HepG2 (cell line): Measurements from ENCODE around the gene CTNNA3.

Experiments
- CAMTA2 ChIP-seq: sonication (generic); formaldehyde crosslinking; IDR thresholded peaks from 2 replicates; pipeline ENCODE4 v1.4.0; 2020; ENCODE audit warnings: mild to moderate bottlenecking, missing genetic modification reagents, borderline replicate concordance
- CEBPB ChIP-seq: IDR thresholded peaks from 2 replicates; pipeline ENCODE4 v1.6.1; 2011; ENCODE audit warnings: low read depth, low read length, improper control_type of control experiment, borderline replicate concordance
- NFIC ChIP-seq: IDR thresholded peaks from 2 replicates; pipeline ENCODE4 v1.6.1; 2012; ENCODE audit warnings: mild to moderate bottlenecking, low read length, inconsistent platforms
- SOX6 ChIP-seq, 2 experiments: fragments of 450-650 bp in 1 of 2; sonication (generic) in 1 of 2; formaldehyde crosslinking in 1 of 2; IDR thresholded peaks; 2 replicates each; pipeline versions ENCODE4 v1.4.0 to v1.6.1; 2017 to 2020; ENCODE audit warnings: antibody characterized with exemption in 1 of 2, mild to moderate bottlenecking in 1 of 2, missing genetic modification reagents in 1 of 2
- ZFP36L1 ChIP-seq: sonication (generic); formaldehyde crosslinking; IDR thresholded peaks from 2 replicates; pipeline ENCODE4 v1.8.0; 2022; ENCODE audit warnings: mild to moderate bottlenecking, missing genetic modification reagents, moderate library complexity
- ZNF180 ChIP-seq: sonication (generic); formaldehyde crosslinking; IDR thresholded peaks from 2 replicates; pipeline ENCODE4 v1.4.0; 2020; ENCODE audit warnings: low read depth, missing genetic modification reagents, borderline replicate concordance
- ZNF205 ChIP-seq: IDR thresholded peaks from 2 replicates; pipeline ENCODE4 v1.6.1; 2018; ENCODE audit warnings: missing biosample characterization, missing genetic modification reagents
- ZNF24 ChIP-seq: fragments of 450-650 bp; IDR thresholded peaks from 2 replicates; pipeline ENCODE4 v1.6.1; 2017; ENCODE audit warnings: antibody characterized with exemption, mild to moderate bottlenecking
- ZNF709 ChIP-seq: sonication (generic); formaldehyde crosslinking; IDR thresholded peaks from 2 replicates; pipeline ENCODE4 v1.5.0; 2020; ENCODE audit warnings: mild to moderate bottlenecking, missing genetic modification reagents
- TF ChIP-seq, protein P1 (sequence below): sonication (generic); formaldehyde crosslinking; IDR thresholded peaks from 2 replicates; pipeline ENCODE4 v1.5.1; 2020; ENCODE audit warnings: mild to moderate bottlenecking, missing genetic modification reagents, borderline replicate concordance
- TF ChIP-seq, protein P2 (sequence below): sonication (generic); formaldehyde crosslinking; IDR thresholded peaks from 2 replicates; pipeline ENCODE4 v1.5.1; 2020; ENCODE audit warnings: mild to moderate bottlenecking, missing genetic modification reagents, moderate library complexity

DNA sequence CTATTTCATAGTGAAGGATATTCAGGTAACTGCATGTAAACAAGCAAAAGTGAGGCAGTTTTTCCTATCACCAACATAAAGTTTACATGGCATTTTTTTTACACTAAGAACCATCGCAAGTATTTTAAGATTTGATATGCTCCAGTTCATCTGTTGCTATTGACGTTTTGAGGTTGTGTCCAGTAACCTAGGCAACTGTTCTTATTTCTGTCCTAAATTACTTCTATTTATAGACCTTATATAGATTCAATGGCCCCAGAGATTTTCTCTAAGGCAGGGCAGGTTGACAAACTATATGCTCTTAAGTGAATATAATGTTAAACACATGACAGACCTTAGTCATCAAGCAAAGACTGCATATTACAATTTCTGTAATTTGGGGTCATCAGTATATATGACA, 1600.4 kb downstream of the CTNNA3 start:
- TF ChIP-seq ZFP36L1 (CRISPR knock-in tag) (no peak), ZNF709 (CRISPR knock-in tag) (no peak), ZNF24 (no peak), ZNF205 (no peak), SOX6 (IDR thresholded peaks at IDR 0.05) (no peak), SOX6 (CRISPR knock-in tag; IDR thresholded peaks at IDR 0.05) (no peak), CEBPB (no peak), CAMTA2 (CRISPR knock-in tag) (no peak), NFIC (no peak), ZNF180 (CRISPR knock-in tag) (no peak)
- TF ChIP-seq, protein P1, sequence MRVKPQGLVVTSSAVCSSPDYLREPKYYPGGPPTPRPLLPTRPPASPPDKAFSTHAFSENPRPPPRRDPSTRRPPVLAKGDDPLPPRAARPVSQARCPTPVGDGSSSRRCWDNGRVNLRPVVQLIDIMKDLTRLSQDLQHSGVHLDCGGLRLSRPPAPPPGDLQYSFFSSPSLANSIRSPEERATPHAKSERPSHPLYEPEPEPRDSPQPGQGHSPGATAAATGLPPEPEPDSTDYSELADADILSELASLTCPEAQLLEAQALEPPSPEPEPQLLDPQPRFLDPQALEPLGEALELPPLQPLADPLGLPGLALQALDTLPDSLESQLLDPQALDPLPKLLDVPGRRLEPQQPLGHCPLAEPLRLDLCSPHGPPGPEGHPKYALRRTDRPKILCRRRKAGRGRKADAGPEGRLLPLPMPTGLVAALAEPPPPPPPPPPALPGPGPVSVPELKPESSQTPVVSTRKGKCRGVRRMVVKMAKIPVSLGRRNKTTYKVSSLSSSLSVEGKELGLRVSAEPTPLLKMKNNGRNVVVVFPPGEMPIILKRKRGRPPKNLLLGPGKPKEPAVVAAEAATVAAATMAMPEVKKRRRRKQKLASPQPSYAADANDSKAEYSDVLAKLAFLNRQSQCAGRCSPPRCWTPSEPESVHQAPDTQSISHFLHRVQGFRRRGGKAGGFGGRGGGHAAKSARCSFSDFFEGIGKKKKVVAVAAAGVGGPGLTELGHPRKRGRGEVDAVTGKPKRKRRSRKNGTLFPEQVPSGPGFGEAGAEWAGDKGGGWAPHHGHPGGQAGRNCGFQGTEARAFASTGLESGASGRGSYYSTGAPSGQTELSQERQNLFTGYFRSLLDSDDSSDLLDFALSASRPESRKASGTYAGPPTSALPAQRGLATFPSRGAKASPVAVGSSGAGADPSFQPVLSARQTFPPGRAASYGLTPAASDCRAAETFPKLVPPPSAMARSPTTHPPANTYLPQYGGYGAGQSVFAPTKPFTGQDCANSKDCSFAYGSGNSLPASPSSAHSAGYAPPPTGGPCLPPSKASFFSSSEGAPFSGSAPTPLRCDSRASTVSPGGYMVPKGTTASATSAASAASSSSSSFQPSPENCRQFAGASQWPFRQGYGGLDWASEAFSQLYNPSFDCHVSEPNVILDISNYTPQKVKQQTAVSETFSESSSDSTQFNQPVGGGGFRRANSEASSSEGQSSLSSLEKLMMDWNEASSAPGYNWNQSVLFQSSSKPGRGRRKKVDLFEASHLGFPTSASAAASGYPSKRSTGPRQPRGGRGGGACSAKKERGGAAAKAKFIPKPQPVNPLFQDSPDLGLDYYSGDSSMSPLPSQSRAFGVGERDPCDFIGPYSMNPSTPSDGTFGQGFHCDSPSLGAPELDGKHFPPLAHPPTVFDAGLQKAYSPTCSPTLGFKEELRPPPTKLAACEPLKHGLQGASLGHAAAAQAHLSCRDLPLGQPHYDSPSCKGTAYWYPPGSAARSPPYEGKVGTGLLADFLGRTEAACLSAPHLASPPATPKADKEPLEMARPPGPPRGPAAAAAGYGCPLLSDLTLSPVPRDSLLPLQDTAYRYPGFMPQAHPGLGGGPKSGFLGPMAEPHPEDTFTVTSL = no peak
- TF ChIP-seq, protein P2, sequence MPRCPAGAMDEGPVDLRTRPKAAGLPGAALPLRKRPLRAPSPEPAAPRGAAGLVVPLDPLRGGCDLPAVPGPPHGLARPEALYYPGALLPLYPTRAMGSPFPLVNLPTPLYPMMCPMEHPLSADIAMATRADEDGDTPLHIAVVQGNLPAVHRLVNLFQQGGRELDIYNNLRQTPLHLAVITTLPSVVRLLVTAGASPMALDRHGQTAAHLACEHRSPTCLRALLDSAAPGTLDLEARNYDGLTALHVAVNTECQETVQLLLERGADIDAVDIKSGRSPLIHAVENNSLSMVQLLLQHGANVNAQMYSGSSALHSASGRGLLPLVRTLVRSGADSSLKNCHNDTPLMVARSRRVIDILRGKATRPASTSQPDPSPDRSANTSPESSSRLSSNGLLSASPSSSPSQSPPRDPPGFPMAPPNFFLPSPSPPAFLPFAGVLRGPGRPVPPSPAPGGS = no peak
